Activated T-cell treated with anti-CD3 and anti-CD28 coated beads, Interleukin-2, amount 50 U/mL, for 48 hours (primary cell): ENCODE results near the gene WAS.
"Not testable (repeated sequence)": the region's sequence is repeated elsewhere in the genome, so short reads cannot be mapped to it uniquely, and the experiment has no call there.

Experiments used
- DNase-seq, 2 experiments: peaks; one replicate each; pipeline ENCODE4 v3.0.0-alpha.2; 2020

Gene WAS

GRCh38 chrX:48688531-48689150 is 5.0 kb downstream of the WAS start:
- no peak for DNase-seq

DNA sequence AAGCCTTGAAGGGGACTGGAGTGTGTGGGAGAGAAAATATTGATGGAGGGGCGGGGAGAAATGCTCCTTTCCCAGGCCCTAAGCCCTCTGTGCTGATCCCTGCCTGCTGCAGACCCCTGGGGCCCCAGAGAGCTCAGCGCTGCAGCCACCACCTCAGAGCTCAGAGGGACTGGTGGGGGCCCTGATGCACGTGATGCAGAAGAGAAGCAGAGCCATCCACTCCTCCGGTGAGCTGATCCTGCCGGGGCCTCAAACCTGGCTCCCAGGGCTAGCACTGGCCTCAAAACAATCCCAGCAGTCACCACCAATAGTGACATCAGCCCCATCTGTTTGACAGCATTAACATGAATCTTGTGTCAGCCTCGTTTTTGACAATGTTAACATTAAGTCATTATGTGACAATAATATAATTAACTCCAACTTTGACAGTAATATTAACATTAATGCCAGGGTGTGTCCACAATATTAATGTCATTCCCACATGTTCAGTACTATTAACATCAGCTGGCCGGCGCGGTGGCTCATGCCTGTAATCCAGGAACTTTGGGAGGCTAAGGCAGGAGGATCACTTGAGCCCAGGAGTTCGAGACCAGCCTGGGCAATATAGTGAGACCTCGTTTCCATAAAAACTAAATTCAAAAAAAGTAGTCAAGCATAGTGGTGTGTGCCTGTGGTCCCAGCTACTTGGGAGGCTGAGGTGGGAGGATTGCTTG is 5.8 kb downstream of the WAS start:
- DNase-seq, result no peak

- DNase-seq, result not testable (repeated sequence)
Measured at GRCh38 chrX:48691746-48692145, 8.1 kb downstream of the WAS start.

- no peak for DNase-seq
Measured at GRCh38 chrX:48694776-48695533, 11.4 kb downstream of the WAS start.

- DNase-seq, result no peak
Measured at GRCh38 chrX:48695534-48695896, 11.9 kb downstream of the WAS start.

DNA sequence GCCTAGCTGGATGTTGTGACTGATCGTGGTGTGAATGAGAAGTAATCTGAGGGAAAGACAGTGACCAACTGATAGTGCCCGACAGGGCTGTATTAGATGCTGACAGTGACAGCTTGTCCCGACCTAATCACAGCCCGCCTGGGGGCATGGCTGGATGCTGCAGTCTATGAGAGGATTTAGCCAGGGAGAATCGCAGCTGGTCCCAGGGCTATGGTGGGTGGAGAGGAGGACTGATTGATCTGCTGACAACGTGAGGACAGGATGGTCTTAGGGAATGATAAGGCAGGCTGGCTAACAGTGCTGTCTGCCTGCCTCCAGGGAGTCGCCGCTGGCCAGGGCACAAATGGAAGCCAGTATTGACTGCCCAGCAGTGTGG is 12.3 kb downstream of the WAS start:
- DNase-seq, result no peak

DNA sequence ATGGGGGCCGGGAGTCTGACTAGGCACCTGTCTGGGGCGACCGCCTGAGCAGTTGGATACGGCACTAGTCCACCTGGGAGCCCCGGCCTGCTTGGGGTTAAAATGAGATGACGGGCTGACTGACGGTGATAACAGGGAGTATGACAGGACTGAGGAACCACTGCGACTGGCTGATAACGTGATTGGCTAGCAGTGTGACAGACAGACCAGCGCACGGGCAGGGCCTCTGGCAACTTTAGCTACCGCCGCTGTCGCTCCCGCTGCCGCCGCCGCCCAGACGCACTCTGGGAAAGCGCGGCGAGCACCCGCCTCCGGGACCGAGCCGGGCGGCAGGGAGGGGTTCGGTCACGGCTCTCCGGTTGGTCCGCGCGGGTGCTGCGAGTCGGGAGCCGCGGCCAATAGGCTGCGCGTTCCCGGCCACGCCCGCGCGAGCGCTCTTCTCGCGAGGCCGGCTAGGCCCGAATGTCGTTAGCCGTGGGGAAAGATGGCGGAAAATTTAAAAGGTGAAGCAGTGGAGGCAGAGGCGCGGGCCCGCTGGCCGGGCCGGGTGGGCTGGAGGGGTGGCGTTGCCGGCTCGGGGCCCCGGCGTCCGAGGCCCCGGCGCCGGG is 12.8 kb downstream of the WAS start, which contains the start of gene SUV39H1:
Gene SUV39H1 (plus strand): TSS at position 434 of the 608 bp plus-strand sequence. CDS start 51 bp downstream, at position 485.
- peak; percentile 84 to 89 for DNase-seq

GRCh38 chrX:48696909-48697727 is 13.5 kb downstream of the WAS start:
- DNase-seq, result peak; percentile 60 to 69

- DNase-seq, result no peak
Measured at GRCh38 chrX:48698306-48698705, 14.7 kb downstream of the WAS start.

DNA sequence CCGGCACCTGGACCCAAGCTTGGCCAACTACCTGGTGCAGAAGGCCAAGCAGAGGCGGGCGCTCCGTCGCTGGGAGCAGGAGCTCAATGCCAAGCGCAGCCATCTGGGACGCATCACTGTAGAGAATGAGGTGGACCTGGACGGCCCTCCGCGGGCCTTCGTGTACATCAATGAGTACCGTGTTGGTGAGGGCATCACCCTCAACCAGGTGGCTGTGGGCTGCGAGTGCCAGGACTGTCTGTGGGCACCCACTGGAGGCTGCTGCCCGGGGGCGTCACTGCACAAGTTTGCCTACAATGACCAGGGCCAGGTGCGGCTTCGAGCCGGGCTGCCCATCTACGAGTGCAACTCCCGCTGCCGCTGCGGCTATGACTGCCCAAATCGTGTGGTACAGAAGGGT is 16.6 kb downstream of the WAS start:
- no peak for DNase-seq

DNA sequence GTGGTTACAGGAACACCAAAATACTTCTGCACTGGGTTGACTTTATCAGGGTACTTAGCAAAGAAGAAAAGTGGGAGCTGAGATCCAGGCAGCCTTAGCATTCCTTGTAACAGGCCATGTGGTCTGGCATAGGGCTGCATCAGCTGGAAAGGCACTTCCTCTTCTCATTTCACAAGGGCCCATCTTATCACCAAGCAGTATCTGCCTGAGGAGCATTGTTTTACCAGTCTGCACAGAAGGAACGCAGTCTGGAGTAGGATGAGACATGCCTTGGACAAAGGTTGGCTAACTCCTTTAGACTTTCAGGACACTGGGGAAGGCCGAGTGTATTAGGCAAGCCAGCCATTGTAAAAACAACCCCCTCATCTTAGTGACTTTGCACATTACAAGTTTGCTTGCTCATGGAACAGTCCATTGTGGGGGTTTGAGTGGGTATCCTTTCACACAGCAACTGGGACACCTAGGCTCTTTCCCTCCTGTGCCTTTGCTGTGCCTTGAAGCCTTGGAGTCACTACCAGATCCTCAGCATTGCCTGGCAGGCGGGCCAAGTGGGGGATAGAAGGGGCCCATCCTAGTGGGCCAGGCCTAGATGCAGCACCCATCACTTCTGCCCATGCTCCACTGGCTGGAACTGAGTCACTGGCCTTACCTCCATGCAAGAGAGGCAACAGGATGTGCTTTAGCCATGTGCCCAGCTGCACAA is 17.5 kb downstream of the WAS start:
- no peak for DNase-seq

- no peak for DNase-seq
Measured at GRCh38 chrX:48702032-48702431, 18.4 kb downstream of the WAS start.

DNA sequence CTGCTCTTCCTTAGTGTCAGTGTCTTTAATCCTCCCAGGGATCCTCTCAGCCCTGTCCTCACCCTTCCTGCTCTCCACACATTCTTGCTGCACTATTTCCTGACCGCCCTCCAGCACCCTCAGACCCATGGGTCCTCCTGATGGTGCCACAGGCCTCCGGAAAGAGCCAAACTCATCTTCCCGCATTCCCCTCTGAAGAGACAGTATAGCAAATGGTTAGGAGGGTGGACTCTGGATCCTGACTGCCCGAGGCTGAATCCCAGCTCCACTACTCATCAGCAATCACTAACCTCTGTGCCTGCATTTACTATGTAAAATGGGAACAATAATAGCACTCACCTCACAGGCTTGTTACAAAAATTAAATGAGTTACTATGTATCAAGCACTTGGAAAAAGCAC is 19.1 kb downstream of the WAS start:
- no peak for DNase-seq

DNA sequence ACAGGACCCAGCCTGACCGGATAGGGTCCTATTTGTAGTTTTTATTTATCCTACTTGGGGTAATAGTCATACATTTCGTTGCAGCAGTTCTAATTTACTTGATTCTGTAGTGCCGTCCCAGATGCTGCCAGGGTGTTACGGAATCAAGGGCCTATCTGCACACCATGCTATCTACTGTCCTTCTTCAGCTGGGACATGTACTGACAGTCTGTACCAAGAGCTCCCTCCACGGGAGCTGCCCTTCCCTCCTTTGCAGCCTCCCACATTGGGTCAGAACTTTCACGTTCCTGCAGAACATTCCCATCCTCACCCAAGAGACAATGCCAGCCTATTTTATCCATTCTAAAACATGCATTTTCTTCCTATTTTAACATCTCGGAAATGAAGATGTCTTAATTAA is 19.6 kb downstream of the WAS start:
- DNase-seq, result no peak

DNA sequence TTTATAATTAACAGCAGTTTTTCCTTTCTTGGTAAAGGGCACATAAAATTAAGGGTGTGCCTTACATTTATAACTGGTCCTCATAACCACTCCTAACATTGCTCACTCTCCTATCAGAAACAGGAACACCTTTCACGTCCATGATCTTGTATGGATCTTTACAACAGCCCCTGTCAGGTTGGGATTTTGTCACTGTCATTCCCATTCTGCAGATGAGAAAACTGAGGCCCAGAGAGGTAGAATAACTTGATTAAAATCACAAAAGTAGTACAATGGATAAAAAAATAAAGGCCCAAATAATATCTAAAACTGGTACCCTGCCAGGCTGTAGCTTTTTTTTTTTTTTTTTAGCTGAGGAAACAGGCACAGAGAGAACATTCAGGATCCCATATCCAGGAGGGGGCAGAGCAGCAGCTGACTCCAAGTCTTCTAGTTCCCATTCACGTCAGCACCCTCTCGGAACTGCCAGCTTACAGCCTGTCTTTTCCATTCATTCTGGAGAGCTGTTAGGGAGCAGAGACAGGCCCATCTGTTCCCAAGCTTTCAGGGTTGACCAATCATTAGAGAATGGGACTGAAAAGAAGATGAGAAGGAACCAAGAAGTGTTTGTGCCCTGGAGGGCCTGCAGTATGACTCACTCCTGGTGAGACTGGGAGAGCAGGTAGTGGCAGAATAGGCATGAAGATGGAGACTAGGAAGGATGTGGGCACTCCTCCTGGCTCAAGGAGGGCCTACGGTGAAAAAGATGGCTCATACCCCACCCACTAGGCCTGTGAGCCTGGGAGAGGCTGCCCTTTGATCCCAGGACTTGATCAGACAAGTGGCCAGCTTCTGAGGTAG is 20.3 kb downstream of the WAS start:
- DNase-seq, result no peak

- DNase-seq, result no peak
Measured at GRCh38 chrX:48705871-48706270, 22.3 kb downstream of the WAS start.

DNA sequence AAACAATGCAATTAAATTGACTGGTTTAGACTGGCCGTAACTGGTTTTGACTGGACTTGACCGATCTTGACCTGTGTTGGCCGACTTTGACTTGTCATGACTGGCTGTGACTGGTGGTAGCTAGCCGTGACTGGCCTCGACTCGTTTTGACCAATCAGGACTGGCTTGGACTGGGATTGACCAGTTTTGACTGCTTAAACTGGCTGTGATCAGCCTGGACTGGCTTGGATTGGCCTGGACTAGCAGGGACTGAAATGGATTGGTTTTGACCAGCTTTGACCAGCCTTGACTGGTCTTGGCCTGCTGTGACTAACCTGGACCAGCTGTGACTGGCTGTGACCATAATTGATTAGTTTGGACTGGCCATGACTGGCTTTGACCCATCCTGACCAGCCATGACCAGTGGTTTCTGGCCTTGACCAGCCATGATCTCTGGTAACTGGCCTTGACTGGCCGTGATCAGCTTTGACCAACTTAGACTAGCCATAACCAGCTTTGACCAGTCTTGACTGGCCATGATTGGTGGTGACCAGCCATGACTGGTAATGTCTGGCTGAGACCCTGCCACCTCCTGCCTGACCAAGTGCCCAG is 26.0 kb downstream of the WAS start:
- DNase-seq, result no peak

DNA sequence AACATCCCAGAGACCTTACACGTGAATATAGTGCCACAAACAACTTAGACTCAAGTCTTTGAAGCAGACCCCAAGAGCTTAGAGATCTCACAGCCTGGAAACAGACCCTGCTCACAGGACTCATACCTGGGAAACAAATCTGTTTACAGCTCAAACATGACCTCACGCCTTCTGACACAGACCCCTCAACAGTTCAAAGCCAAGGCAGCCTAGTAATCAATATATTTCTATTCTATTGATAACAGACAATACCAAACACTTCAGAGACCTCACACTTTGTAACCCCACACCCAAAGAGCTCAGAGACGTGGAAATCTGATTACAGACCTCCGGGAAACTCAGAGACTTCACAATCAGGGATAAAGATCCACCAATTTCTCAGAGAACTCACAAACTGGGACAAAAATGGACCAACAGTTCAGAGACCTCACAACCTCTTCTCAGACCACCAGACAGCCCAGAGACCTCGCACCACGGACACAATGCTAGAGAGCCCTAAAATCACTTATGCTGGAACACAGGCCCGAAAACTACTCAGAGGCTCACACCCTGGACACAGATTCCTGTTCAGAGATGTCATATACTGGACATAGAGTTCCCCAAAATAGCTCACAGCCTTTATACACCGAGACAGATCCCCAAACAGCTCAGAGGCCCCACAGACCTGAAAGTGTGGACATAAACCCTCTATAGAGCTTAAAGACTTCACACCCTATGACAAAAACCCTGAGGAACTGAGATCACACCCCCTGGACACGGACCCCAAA is 27.7 kb downstream of the WAS start:
- no peak for DNase-seq

- no peak for DNase-seq
Measured at GRCh38 chrX:48711929-48712505, 28.4 kb downstream of the WAS start.

DNA sequence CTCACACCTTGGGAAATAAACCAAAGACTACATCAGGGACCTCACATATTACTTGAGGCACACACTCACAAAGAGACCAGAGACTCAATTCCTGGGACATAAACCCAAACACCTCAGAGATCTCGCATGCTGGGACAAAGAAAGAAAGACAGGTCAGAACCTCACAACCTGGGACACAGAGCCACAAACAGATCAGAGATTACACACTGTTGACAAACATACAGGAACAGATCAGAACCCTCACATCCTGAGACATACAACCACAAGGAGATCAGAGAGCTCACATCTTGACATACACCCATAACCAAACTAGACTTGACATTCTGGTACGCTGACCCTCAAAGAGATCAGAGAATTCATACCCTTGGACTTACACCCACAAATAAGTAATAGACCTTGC is 30.2 kb downstream of the WAS start:
- DNase-seq, result no peak
